Transverse colon (tissue), 4 donors: Measurements from ENCODE around the gene SLC19A1. TPM values are rescaled to one million over a fixed set of nuclear protein-coding genes. Genes with fewer than 3 reads are reported as not detected.

Experiments used
- DNase-seq: peaks from one replicate; pipeline ENCODE4 v3.0.0-alpha.2; 2019
- H3K27ac ChIP-seq, 4 donors: fragments of 200-600 bp; sonication (generic); 2 replicates each; pipeline ENCODE4 v1.5.1; 2016 to 2018; ENCODE audit warnings: inconsistent platforms in 4 of 4
- H3K27me3 ChIP-seq: fragments of 200-600 bp; sonication (generic); 2 replicates; pipeline ENCODE4 v1.5.1; 2017; ENCODE audit warnings: inconsistent platforms
- H3K36me3 ChIP-seq, 4 donors: fragments of 200-600 bp; sonication (generic); 2 replicates each; pipeline ENCODE4 v1.5.1; 2017 to 2019; ENCODE audit warnings: inconsistent platforms in 4 of 4
- H3K4me1 ChIP-seq, 4 donors: fragments of 200-600 bp; sonication (generic); 2 replicates each; pipeline ENCODE4 v1.5.1; 2017 to 2020; ENCODE audit warnings: inconsistent platforms in 4 of 4
- H3K4me3 ChIP-seq, 4 donors: fragments of 200-600 bp; sonication (generic); 1 replicate in 1 of 4; 2 replicates in 3 of 4; pipeline versions ENCODE4 v1.5.1 to v1.6.1; 2017 to 2019; ENCODE audit warnings: inconsistent platforms in 4 of 4
- H3K9me3 ChIP-seq, 2 donors: fragments of 200-600 bp; sonication (generic); 2 replicates each; pipeline ENCODE4 v1.5.1; 2017 to 2019; ENCODE audit warnings: inconsistent platforms in 2 of 2
- CTCF ChIP-seq, 5 experiments: fragments of 200-600 bp in 3 of 5; fragments of 450-650 bp in 2 of 5; sonication (generic) in 3 of 5; IDR thresholded peaks; 1 replicate in 2 of 5; 2 replicates in 3 of 5; pipeline ENCODE4 v1.5.1; 2016 to 2017; ENCODE audit warnings: antibody characterized with exemption in 5 of 5, inconsistent platforms in 3 of 5, mild to moderate bottlenecking in 2 of 5, moderate library complexity in 1 of 5
- EP300 ChIP-seq: sonication (generic); formaldehyde crosslinking; IDR thresholded peaks from one replicate; pipeline ENCODE4 v1.6.1; 2017; ENCODE audit warnings: antibody characterized with exemption, low read depth
- POLR2A ChIP-seq: fragments of 450-650 bp; IDR thresholded peaks from one replicate; pipeline ENCODE4 v1.6.1; 2016; ENCODE audit warnings: antibody characterized with exemption, mild to moderate bottlenecking, moderate library complexity
- POLR2AphosphoS5 ChIP-seq, 3 donors: sonication (generic); formaldehyde crosslinking; IDR thresholded peaks; one replicate each; pipeline ENCODE4 v1.6.1; 2016; ENCODE audit warnings: antibody characterized with exemption in 3 of 3
- WGBS, 2 donors: methylation state at CpG; one replicate each; pipeline ENCODE4 v1.1.5; 2018; ENCODE audit warnings: low coverage in 1 of 2; 5-methylcytosine and 5-hydroxymethylcytosine counted together
- in situ Hi-C, 4 donors: fragments of 200-750 bp; cut with MboI; loops; one replicate each; pipeline versions ENCODE4 v1.15.0 to v1.15.1; 2017; ENCODE audit warnings: low sequenced_read_pairs in 3 of 4, low pct_ligation_motif_present in 1 of 4, low pct_unique_long_range_greater_than_20kb in 1 of 4
- intact Hi-C: fragments of 100-400 bp; cut with DNase I; formaldehyde crosslinking; loops from one replicate; pipeline ENCODE4 v1.15.1; 2023; ENCODE audit warnings: low total_unique reads
- total RNA-seq, 4 donors: library from RNA; depleted of rRNA; stranded (reverse); fragments of >200 nt; gene quantifications; one replicate each; pipeline ENCODE4 v1.1.0, GENCODE V29; 2016

SLC19A1 gene
- total RNA-seq, 4 donors from 2014 or later = 8.3 to 24.1 (median 17.3) TPM

DNA sequence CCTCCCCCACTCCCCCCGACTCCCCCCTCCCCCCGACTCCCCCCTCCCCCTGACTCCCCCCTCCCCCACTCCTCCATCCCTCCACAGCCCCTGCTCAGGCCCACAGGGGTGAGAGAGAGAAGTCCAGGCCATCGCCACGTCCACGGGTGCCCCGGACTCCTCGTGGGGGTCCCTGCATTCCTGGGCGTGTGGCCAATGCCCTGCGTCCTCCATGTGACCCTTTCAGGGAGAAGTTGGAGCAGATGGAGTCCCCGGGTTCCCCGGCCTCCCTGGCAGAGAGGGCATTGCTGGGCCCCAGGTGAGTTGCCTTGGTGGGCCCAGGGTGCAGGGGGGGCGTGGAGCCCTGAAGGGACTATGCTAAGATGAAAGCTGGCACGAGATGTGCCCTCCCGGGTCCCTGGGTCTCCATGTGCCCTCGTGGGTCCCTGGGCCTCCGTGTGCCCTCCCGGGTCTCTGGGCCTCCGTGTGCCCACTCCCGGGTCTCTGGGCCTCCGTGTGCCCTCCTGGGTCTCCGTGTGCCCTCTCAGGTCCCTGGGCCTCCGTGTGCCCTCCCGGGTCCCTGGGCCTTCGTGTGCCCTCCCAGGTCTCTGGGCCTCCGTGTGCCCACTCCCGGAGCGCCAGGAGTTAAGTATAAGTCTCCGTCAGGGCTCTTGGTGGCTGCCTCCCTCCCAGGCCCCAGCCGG lies 52.0 kb downstream of the SLC19A1 start:
- no peak overlapping the region for H3K27ac ChIP-seq

DNA sequence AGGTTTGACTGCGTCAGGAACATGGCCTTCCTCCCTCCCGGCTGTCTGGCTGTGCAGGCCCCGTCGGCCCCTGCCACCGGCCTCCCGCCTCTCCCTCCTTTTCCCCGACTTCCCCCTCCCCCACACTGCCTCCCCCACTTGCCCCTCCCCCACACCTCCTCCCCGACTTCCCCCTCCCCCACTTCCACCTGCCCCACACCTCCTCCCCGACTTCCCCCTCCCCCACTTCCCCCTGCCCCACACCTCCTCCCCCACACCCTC lies 52.6 kb downstream of the SLC19A1 start:
- Histone ChIP-seq H3K4me3 (no peak overlapping the region), H3K4me1 (no peaks in the 10 kb centered on the region), H3K9me3 (no peaks in the 10 kb centered on the region), H3K27me3 (no peaks in the 10 kb centered on the region), H3K36me3 (no peaks in the 10 kb centered on the region), H3K27ac (no peak overlapping the region)
- TF ChIP-seq CTCF (IDR thresholded peaks at IDR 0.05) (no peak), POLR2A (no peak), POLR2AphosphoS5 (IDR thresholded peaks at IDR 0.05) (no peak), EP300 (no peak)
- DNase-seq = no peak
- in situ Hi-C loops (no loop called here), intact Hi-C loops (no loop called here)
- 74% methylated on average over 7 of the region's 9 CpGs; no CpG with 5 or more reads in 1 of the 2 donors for WGBS, 2 donors

More for the DNA sequence above, 52.0 kb downstream of the SLC19A1 start:
- intact Hi-C loops (no loop called here), in situ Hi-C loops (no loop called here)
- TF ChIP-seq CTCF (IDR thresholded peaks at IDR 0.05) (no peak), POLR2A (no peak), POLR2AphosphoS5 (IDR thresholded peaks at IDR 0.05) (no peak), EP300 (no peak)
- WGBS, 2 donors = 78 to 100% methylated on average over 3 to 19 of the region's 29 CpGs
- Histone ChIP-seq H3K27me3 (no peaks in the 10 kb centered on the region), H3K4me1 (no peaks in the 10 kb centered on the region), H3K4me3 (no peak overlapping the region), H3K36me3 (no peaks in the 10 kb centered on the region), H3K9me3 (no peaks in the 10 kb centered on the region)
- no peak for DNase-seq

DNA sequence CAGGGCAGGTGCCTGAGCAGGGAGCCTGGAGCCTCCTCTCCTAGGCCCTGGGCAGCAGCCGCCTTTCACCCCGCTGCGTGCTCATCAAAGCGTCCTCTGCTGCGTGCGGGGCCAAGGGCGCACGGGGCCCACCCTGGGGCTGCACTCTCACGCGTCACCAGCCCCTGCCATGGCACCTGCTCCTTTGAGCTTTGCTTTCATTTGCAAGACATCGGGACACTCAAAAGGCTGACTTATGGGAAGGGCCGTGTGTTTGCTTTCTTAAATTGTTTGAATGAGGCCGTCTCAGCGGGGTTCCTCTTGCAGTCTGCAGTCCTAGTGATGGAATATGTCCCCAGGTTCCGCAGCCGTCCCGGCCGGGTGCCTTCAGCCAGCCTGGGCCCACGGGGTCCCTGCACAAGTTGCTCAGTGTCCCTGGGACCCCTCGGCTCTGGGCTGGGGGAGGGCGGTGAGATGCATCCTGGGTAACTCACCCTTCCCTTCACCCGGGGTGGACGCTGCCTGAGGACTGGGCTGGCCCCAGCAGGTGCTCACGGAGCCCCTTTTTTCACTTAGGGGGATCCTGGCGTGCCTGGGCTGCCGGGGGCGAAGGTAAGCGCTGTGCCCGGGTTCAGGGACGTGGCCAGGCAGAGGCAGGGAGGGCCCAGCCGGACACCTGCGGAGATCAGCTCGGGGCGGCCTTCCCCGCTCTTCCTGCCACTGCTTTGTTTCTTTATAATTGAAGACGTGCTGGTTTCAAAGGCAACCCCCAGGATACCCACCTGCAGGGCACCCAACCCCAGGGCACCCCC lies 53.1 kb downstream of the SLC19A1 start:
- intact Hi-C loops = no loop called here
- Histone ChIP-seq H3K27ac (no peak overlapping the region), H3K36me3 (no peaks in the 10 kb centered on the region), H3K9me3 (no peaks in the 10 kb centered on the region), H3K27me3 (no peaks in the 10 kb centered on the region), H3K4me1 (no peaks in the 10 kb centered on the region), H3K4me3 (no peak overlapping the region)
- no peak for DNase-seq
- in situ Hi-C loops = no loop called here
- 80% methylated on average over 36 of the region's 36 CpGs; no CpG with 5 or more reads in 1 of the 2 donors for WGBS, 2 donors
- TF ChIP-seq POLR2AphosphoS5 (IDR thresholded peaks at IDR 0.05) (no peak), CTCF (IDR thresholded peaks at IDR 0.05) (no peak), EP300 (no peak), POLR2A (no peak)

GRCh38 chr21:45487891-45488600 lies 54.2 kb downstream of the SLC19A1 start:
- Histone ChIP-seq H3K27ac (no peak overlapping the region), H3K36me3 (no peaks in the 10 kb centered on the region), H3K27me3 (no peaks in the 10 kb centered on the region), H3K4me3 (no peak overlapping the region), H3K9me3 (no peaks in the 10 kb centered on the region), H3K4me1 (no peaks in the 10 kb centered on the region)
- in situ Hi-C loops (no loop called here), intact Hi-C loops (no loop called here)
- WGBS, 2 donors = 82% methylated on average over 6 to 18 of the region's 18 CpGs
- no peak for DNase-seq
- TF ChIP-seq POLR2A (no peak), CTCF (IDR thresholded peaks at IDR 0.05) (no peak), EP300 (no peak), POLR2AphosphoS5 (IDR thresholded peaks at IDR 0.05) (no peak)
